Stomach (tissue), 9 donors: ENCODE measurements around the gene ATP6V1B1. TPM values are rescaled to one million over a fixed set of nuclear protein-coding genes. Genes with fewer than 3 reads are reported as not detected.

Experiments
- DNase-seq, 2 donors: peaks; one replicate each; pipeline versions ENCODE4 v3.0.0 to v3.0.0-alpha.2; 2013 to 2019
- H3K27ac ChIP-seq, 5 donors: fragments of 200-600 bp in 4 of 5; sonication (generic) in 4 of 5; one replicate each; pipeline ENCODE4 v1.5.1; 2013 to 2019; ENCODE audit warnings: mild to moderate bottlenecking in 1 of 5, moderate library complexity in 1 of 5
- H3K27me3 ChIP-seq, 3 donors: fragments of 200-600 bp; sonication (generic); one replicate each; pipeline ENCODE4 v1.5.1; 2017 to 2019; ENCODE audit warnings: mixed run types in 1 of 3
- H3K36me3 ChIP-seq, 4 donors: fragments of 200-600 bp; sonication (generic); 1 replicate in 3 of 4; 2 replicates in 1 of 4; pipeline ENCODE4 v1.5.1; 2016 to 2019
- H3K4me1 ChIP-seq, 4 donors: fragments of 200-600 bp; sonication (generic); one replicate each; pipeline ENCODE4 v1.5.1; 2016 to 2019
- H3K4me3 ChIP-seq, 4 donors: fragments of 200-600 bp; sonication (generic) in 3 of 4; one replicate each; pipeline ENCODE4 v1.5.1; 2016 to 2019; ENCODE audit warnings: mild to moderate bottlenecking in 1 of 4
- H3K9me3 ChIP-seq, 4 donors: fragments of 200-600 bp; sonication (generic); one replicate each; pipeline ENCODE4 v1.5.1; 2016 to 2019
- CTCF ChIP-seq, 7 experiments: fragments of 450-650 bp in 4 of 7; fragments of 200-600 bp in 3 of 7; sonication (generic) in 3 of 7; IDR thresholded peaks; one replicate each; pipeline ENCODE4 v1.5.1; 2016 to 2019; ENCODE audit warnings: antibody characterized with exemption in 7 of 7, control low read depth in 2 of 7, mild to moderate bottlenecking in 1 of 7
- EP300 ChIP-seq: sonication (generic); formaldehyde crosslinking; IDR thresholded peaks from one replicate; pipeline ENCODE4 v1.6.1; 2017; ENCODE audit warnings: antibody characterized with exemption
- POLR2A ChIP-seq, 4 donors: fragments of 450-650 bp; IDR thresholded peaks; one replicate each; pipeline ENCODE4 v1.6.1; 2016; ENCODE audit warnings: antibody characterized with exemption in 4 of 4, control low read depth in 2 of 4, mild to moderate bottlenecking in 1 of 4, moderate library complexity in 1 of 4
- POLR2AphosphoS5 ChIP-seq, 3 donors: sonication (generic); formaldehyde crosslinking; IDR thresholded peaks; one replicate each; pipeline ENCODE4 v1.6.1; 2016; ENCODE audit warnings: antibody characterized with exemption in 3 of 3
- WGBS, 5 donors: extraction: QIAGEN DNeasy Blood & Tissue Kit in 3 of 5; methylation state at CpG; one replicate each; pipeline versions ENCODE4 v1.1.5 to v1.1.7; 2013 to 2018; 5-methylcytosine and 5-hydroxymethylcytosine counted together
- intact Hi-C: fragments of 100-400 bp; cut with DNase I; formaldehyde crosslinking; loops from one replicate; pipeline ENCODE4 v1.15.1; 2023; ENCODE audit warnings: low total_unique reads
- polyA plus RNA-seq, 3 donors: library from polyadenylated mRNA; stranded (reverse); fragments of 200-250 nt; gene quantifications; one replicate each; pipeline ENCODE4 v1.2.3, GENCODE V29; 2013
- total RNA-seq, 5 donors: library from RNA; depleted of rRNA; stranded (reverse); fragments of >200 nt; gene quantifications; one replicate each; pipeline versions ENCODE4 v1.1.0 to v1.2.3, GENCODE V29; 2014 to 2016
- donor health status: healthy with polysubstance abuse.
- donor health status: Bipolar disorder and iron deficiency.
- donor health status: healthy.

Gene ATP6V1B1
- total and polyA plus RNA-seq, 8 donors: 0.35 to 0.55 TPM; not detected in 6

- intact Hi-C loops: no loop called here
- WGBS, 5 donors: 13 to 26% (median 19%) methylated on average over 16 of the region's 16 CpGs
- TF ChIP-seq POLR2A (IDR thresholded peaks at IDR 0.05) (no peak), POLR2AphosphoS5 (IDR thresholded peaks at IDR 0.05) (no peak), EP300 (no peak), CTCF (IDR thresholded peaks at IDR 0.05) (no peak)
- DNase-seq: no peak
- Histone ChIP-seq H3K9me3 (no peaks in the 10 kb centered on the region), H3K27ac (no peak overlapping the region), H3K4me3 (no peak overlapping the region), H3K4me1 (peaks cover 25 to 40% (median 30%) of the 10 kb centered on the region in 4 donors), H3K27me3 (peaks cover 24 to 100% (median 81%) of the 10 kb centered on the region in 3 donors), H3K36me3 (no peaks in the 10 kb centered on the region)
Observed at GRCh38 chr2:70898363-70899240, 37.1 kb upstream of the ATP6V1B1 start.

GRCh38 chr2:70901227-70902066, 34.3 kb upstream of the ATP6V1B1 start:
- peak in 1 of 2 donors; percentile 52 for DNase-seq
- H3K27me3 ChIP-seq: peaks cover 37 to 100% (median 89%) of the 10 kb centered on the region in 3 donors
- H3K4me1 ChIP-seq: peaks cover 25 to 40% (median 30%) of the 10 kb centered on the region in 4 donors
- peak overlapping the region; percentile 40 to 64 (median 54) for H3K4me3 ChIP-seq
- intact Hi-C loops: no loop called here
- no peak overlapping the region for H3K27ac ChIP-seq
- no peaks in the 10 kb centered on the region for H3K36me3 ChIP-seq
- TF ChIP-seq POLR2AphosphoS5 (IDR thresholded peaks at IDR 0.05): no peak
- TF ChIP-seq EP300: no peak
- TF ChIP-seq POLR2A (IDR thresholded peaks at IDR 0.05): no peak
- WGBS, 5 donors: 7 to 21% (median 11%) methylated on average over 44 to 79 of the region's 79 CpGs
- H3K9me3 ChIP-seq: peaks cover 0 to 9% (median 4%) of the 10 kb centered on the region in 4 donors

- intact Hi-C loops: no loop called here
- WGBS, 5 donors: 41 to 68% (median 59%) methylated on average over 4 to 5 of the region's 5 CpGs
- TF ChIP-seq CTCF (IDR thresholded peaks at IDR 0.05) (no peak), POLR2A (IDR thresholded peaks at IDR 0.05) (no peak), POLR2AphosphoS5 (IDR thresholded peaks at IDR 0.05) (no peak), EP300 (no peak)
- H3K9me3 ChIP-seq: peaks cover 0 to 10% (median 4%) of the 10 kb centered on the region in 4 donors
- no peak overlapping the region for H3K27ac ChIP-seq
- H3K36me3 ChIP-seq: no peaks in the 10 kb centered on the region
- peaks cover 43 to 100% (median 89%) of the 10 kb centered on the region in 3 donors for H3K27me3 ChIP-seq
- no peak for DNase-seq
- peaks cover 25 to 41% (median 33%) of the 10 kb centered on the region in 4 donors for H3K4me1 ChIP-seq
- H3K4me3 ChIP-seq: peak overlapping the region in 3 of 4 donors; percentile 50 to 64 (median 58)
Observed at GRCh38 chr2:70902067-70902442, 33.6 kb upstream of the ATP6V1B1 start.

GRCh38 chr2:70902579-70902978, 33.1 kb upstream of the ATP6V1B1 start:
- peaks cover 44 to 100% (median 89%) of the 10 kb centered on the region in 3 donors for H3K27me3 ChIP-seq

More at GRCh38 chr2:70902579-70902978, 33.1 kb upstream of the ATP6V1B1 start:
- Histone ChIP-seq H3K4me3 (no peak overlapping the region), H3K27ac (no peak overlapping the region), H3K9me3 (peaks cover 0 to 14% (median 4%) of the 10 kb centered on the region in 4 donors), H3K36me3 (no peaks in the 10 kb centered on the region), H3K4me1 (peaks cover 25 to 43% (median 38%) of the 10 kb centered on the region in 4 donors)
- TF ChIP-seq POLR2A (IDR thresholded peaks at IDR 0.05) (no peak), EP300 (no peak), POLR2AphosphoS5 (IDR thresholded peaks at IDR 0.05) (no peak), CTCF (IDR thresholded peaks at IDR 0.05) (no peak)
- intact Hi-C loops: no loop called here
- 84 to 98% (median 93%) methylated on average over 2 of the region's 2 CpGs for WGBS, 5 donors
- DNase-seq: no peak
